Breast epithelium (tissue), 4 donors: ENCODE measurements around the gene SFXN5. TPM values are rescaled to one million over a fixed set of nuclear protein-coding genes. Genes with fewer than 3 reads are reported as not detected.

ENCODE experiments used
- DNase-seq, 2 donors: peaks; one replicate each; pipeline ENCODE4 v3.0.0-alpha.2; 2019; ENCODE audit warnings: low spot score in 2 of 2
- H3K27ac ChIP-seq, 2 donors: fragments of 200-600 bp; sonication (generic) in 1 of 2; one replicate each; pipeline ENCODE4 v1.5.1; 2016 to 2019; ENCODE audit warnings: mild to moderate bottlenecking in 1 of 2
- H3K27me3 ChIP-seq, 2 donors: fragments of 200-600 bp; sonication (generic) in 1 of 2; one replicate each; pipeline versions ENCODE4 v1.5.1 to v1.6.0; 2017 to 2019; ENCODE audit warnings: control low read depth in 1 of 2, mild to moderate bottlenecking in 1 of 2
- H3K36me3 ChIP-seq: fragments of 200-600 bp; one replicate; pipeline ENCODE4 v1.5.1; 2019
- H3K4me1 ChIP-seq, 2 donors: fragments of 200-600 bp; sonication (generic); one replicate each; pipeline ENCODE4 v1.5.1; 2016 to 2019; ENCODE audit warnings: control low read depth in 1 of 2
- H3K4me3 ChIP-seq, 3 donors: fragments of 200-600 bp; sonication (generic); 1 replicate in 2 of 3; 2 replicates in 1 of 3; pipeline ENCODE4 v1.5.1; 2016 to 2019; ENCODE audit warnings: mild to moderate bottlenecking in 3 of 3, moderate library complexity in 2 of 3
- H3K9me3 ChIP-seq, 2 donors: fragments of 200-600 bp; sonication (generic) in 1 of 2; one replicate each; pipeline ENCODE4 v1.5.1; 2016 to 2019; ENCODE audit warnings: control low read depth in 1 of 2
- POLR2A ChIP-seq: fragments of 450-650 bp; IDR thresholded peaks from one replicate; pipeline ENCODE4 v1.6.1; 2016; ENCODE audit warnings: antibody characterized with exemption, mild to moderate bottlenecking, moderate library complexity
- POLR2AphosphoS5 ChIP-seq, 3 donors: sonication (generic); formaldehyde crosslinking; IDR thresholded peaks; one replicate each; pipeline ENCODE4 v1.6.1; 2017; ENCODE audit warnings: antibody characterized with exemption in 3 of 3
- intact Hi-C: fragments of 100-400 bp; cut with DNase I; formaldehyde crosslinking; loops from one replicate; pipeline ENCODE4 v1.15.1; 2023; ENCODE audit warnings: low total_unique reads
- total RNA-seq, 3 donors: library from RNA; depleted of rRNA; stranded (reverse); fragments of >200 nt; gene quantifications; one replicate each; pipeline ENCODE4 v1.1.0, GENCODE V29; 2016
- TF ChIP-seq, protein P1 (sequence below), 3 donors: fragments of 450-650 bp; IDR thresholded peaks; one replicate each; pipeline ENCODE4 v1.5.1; 2016 to 2017; ENCODE audit warnings: antibody characterized with exemption in 3 of 3, mild to moderate bottlenecking in 3 of 3, moderate library complexity in 3 of 3

Gene SFXN5
- total RNA-seq, 3 donors from 2014 or later = 6.7 to 19.6 (median 12.8) TPM

DNA sequence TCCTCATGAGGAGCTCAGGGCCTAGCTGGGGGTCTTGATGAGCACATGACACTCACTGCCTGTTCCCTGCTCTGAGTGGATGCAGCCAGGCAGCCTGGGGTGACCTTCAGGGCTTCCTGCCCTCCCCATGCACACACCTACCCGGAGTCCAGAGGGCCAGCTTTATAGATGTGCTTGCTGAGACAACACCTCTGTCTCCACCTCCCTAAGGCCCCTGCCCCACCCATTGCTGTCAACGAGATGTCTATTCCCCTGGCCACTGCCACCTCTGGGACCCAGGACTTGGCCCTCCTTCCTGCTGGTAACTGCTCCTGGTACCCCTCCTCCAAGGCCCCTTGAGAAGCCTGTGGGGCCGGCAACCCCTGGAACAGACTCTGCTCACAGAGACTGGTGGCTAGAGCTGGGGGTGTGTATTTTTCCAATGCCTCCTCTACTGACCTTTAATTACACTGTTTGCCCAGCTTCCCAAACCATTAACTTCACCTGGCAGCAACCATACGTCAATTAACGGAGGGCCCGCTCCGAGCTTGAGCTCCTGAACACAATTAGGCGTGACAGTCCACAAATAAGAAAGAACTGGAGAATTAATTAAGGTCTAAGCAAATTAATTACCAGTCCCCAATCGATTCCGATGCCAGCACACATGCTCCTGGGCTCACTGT, 87.9 kb downstream of the SFXN5 start:
- Histone ChIP-seq H3K36me3 (no peaks in the 10 kb centered on the region), H3K4me1 (no peaks in the 10 kb centered on the region), H3K27me3 (no peaks in the 10 kb centered on the region), H3K27ac (no peak overlapping the region), H3K9me3 (no peaks in the 10 kb centered on the region), H3K4me3 (no peak overlapping the region)
- no peak for DNase-seq
- intact Hi-C loops = no loop called here
- TF ChIP-seq POLR2AphosphoS5 (IDR thresholded peaks at IDR 0.05) (no peak), POLR2A (no peak)
- TF ChIP-seq, protein P1, sequence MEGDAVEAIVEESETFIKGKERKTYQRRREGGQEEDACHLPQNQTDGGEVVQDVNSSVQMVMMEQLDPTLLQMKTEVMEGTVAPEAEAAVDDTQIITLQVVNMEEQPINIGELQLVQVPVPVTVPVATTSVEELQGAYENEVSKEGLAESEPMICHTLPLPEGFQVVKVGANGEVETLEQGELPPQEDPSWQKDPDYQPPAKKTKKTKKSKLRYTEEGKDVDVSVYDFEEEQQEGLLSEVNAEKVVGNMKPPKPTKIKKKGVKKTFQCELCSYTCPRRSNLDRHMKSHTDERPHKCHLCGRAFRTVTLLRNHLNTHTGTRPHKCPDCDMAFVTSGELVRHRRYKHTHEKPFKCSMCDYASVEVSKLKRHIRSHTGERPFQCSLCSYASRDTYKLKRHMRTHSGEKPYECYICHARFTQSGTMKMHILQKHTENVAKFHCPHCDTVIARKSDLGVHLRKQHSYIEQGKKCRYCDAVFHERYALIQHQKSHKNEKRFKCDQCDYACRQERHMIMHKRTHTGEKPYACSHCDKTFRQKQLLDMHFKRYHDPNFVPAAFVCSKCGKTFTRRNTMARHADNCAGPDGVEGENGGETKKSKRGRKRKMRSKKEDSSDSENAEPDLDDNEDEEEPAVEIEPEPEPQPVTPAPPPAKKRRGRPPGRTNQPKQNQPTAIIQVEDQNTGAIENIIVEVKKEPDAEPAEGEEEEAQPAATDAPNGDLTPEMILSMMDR (IDR thresholded peaks at IDR 0.05) = no peak

DNA sequence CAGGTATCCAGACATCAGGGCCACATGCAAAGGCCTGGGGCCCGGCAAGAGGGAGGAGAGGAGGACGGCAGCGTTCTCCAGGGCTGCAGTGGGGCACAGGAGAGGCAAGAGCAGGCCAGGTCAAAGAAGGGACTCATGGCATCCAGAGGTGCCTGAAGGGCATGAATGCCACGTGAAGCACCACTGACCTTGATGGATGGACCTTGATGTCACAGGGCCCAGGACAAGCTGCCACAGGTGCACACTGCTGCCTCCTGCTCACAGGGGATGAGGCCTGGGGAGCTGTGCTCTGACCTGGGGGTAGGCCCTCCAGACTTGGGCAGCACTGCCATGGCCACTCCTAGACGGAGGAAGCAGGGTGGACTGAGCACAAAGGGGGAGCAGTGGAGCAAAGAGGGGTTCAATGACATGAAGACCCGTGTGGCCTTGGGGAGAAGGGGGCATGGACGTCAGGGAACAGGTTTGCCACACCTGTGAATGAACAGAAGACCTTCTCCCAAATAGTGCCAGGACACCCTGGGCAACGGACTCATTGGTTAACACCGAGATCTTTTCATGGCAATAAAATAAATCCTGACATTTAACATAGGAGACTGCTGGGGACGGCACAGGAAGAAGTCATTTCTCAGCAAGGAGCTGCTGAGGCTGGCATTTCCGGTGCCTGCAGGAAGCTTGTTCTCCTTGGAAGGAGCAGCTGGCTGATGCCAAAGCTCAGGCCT, 88.6 kb downstream of the SFXN5 start:
- TF ChIP-seq POLR2A (no peak), POLR2AphosphoS5 (IDR thresholded peaks at IDR 0.05) (no peak)
- TF ChIP-seq, protein P1 (IDR thresholded peaks at IDR 0.05) = no peak
- Histone ChIP-seq H3K4me3 (no peak overlapping the region), H3K36me3 (no peaks in the 10 kb centered on the region), H3K4me1 (no peaks in the 10 kb centered on the region), H3K9me3 (no peaks in the 10 kb centered on the region), H3K27me3 (no peaks in the 10 kb centered on the region), H3K27ac (no peak overlapping the region)
- no peak for DNase-seq
- intact Hi-C loops = no loop called here

DNA sequence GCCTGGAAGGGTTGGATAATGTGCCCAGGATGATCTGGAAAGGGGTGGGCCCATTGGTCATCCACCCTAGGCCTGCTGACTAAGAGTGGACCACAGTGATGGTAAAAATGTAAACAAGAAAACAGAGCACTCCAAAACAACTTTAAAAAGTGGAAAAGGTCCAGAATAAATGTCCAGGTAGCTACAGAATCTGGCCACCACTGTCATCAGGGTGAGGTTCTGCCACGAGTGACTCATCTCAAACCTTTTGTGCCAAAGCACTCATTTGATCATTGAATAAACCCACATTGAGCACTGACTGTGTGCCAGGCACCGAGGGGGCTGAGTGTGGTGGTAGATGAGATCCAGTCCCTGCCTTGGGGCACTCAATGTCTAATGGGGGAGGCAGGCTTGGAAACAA, 89.3 kb downstream of the SFXN5 start:
- Histone ChIP-seq H3K9me3 (no peaks in the 10 kb centered on the region), H3K27ac (no peak overlapping the region), H3K4me1 (no peaks in the 10 kb centered on the region), H3K4me3 (no peak overlapping the region), H3K36me3 (no peaks in the 10 kb centered on the region), H3K27me3 (no peaks in the 10 kb centered on the region)
- TF ChIP-seq POLR2A (no peak), POLR2AphosphoS5 (IDR thresholded peaks at IDR 0.05) (no peak)
- DNase-seq = no peak
- intact Hi-C loops = no loop called here

DNA sequence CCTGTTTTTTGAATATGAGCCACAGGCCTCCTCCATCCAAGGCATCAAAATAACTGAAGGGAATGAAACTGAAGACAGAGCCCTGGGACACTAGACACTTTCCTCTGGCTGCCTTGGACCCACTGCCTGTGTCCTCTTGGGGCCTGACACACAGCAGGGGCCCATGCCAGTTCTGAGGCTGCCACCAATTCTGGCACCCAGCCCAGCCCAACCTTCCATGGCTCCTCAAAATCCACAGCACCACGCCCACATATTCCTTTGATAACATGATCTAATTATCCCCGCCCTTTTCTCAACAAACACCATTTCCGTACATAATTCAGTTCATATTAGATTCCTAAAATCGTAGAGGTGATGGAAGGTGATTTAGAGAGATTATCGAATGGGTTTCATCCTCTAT, 90.0 kb downstream of the SFXN5 start:
- no peak for DNase-seq
- intact Hi-C loops = no loop called here
- Histone ChIP-seq H3K36me3 (no peaks in the 10 kb centered on the region), H3K9me3 (no peaks in the 10 kb centered on the region), H3K4me1 (no peaks in the 10 kb centered on the region), H3K4me3 (no peak overlapping the region), H3K27me3 (no peaks in the 10 kb centered on the region), H3K27ac (no peak overlapping the region)
- no peak for TF ChIP-seq POLR2AphosphoS5 (IDR thresholded peaks at IDR 0.05)
- TF ChIP-seq POLR2A = no peak
- TF ChIP-seq, protein P1 (IDR thresholded peaks at IDR 0.05) = no peak

DNA sequence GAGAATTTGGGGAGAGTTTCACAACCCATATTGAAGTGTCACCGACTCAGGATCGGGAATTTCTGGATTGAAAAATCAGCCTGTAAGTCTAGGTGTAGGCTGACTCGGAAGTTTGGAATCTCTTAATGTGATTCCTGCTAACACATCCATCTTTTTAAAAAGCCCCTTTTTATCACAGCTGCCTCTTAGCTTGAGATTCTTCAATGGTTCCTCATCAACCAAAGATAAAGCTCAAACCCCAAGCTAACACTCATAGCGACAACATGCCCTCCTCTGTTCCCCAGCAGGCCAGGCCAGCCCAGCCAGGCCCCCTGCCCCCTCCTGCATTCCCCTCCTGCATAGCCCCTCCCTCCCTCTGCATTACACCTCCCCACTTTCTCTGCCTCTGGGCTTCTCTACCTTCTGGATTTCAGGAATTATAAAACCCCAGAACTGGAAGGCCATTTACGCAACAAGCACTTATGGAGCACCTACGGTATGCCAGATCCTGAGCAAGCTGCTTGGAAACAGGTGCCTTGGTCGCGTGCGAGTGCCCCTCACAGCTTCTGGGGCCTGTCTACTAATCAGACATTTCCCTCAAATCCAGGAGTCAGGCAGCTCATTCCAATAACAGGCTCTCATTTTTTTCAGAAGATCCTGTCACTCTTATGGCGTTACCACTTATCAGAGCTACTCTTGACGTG, 90.8 kb downstream of the SFXN5 start:
- TF ChIP-seq, protein P1 (IDR thresholded peaks at IDR 0.05) = no peak
- TF ChIP-seq POLR2A (no peak), POLR2AphosphoS5 (IDR thresholded peaks at IDR 0.05) (no peak)
- no peaks in the 10 kb centered on the region for H3K4me1 ChIP-seq
- no peak overlapping the region for H3K27ac ChIP-seq
- intact Hi-C loops = no loop called here
- no peak overlapping the region for H3K4me3 ChIP-seq
- H3K9me3 ChIP-seq = no peaks in the 10 kb centered on the region
- DNase-seq = no peak
- no peaks in the 10 kb centered on the region for H3K36me3 ChIP-seq
- H3K27me3 ChIP-seq = no peaks in the 10 kb centered on the region
